Omental fat pad (tissue), 4 donors: ENCODE measurements around the gene RFC5. TPM values are rescaled to one million over a fixed set of nuclear protein-coding genes. Genes with fewer than 3 reads are reported as not detected.
"Not testable (repeated sequence)": the region's sequence is repeated elsewhere in the genome, so short reads cannot be mapped to it uniquely, and the experiment has no call there.

Experiments used
- ATAC-seq: fragments of 150-250 bp; one replicate; pipeline ENCODE4 v1.9.1; 2016; ENCODE audit warnings: mild to moderate bottlenecking, moderate library complexity; ENCODE audit not compliant: low FRiP score
- DNase-seq: peaks from one replicate; pipeline ENCODE4 v3.0.0-alpha.2; 2019; ENCODE audit warnings: low spot score
- CTCF ChIP-seq, 3 donors: fragments of 450-650 bp; IDR thresholded peaks; one replicate each; pipeline ENCODE4 v1.5.1; 2016 to 2017; ENCODE audit warnings: antibody characterized with exemption in 3 of 3, mild to moderate bottlenecking in 3 of 3, moderate library complexity in 2 of 3
- small RNA-seq: library from RNA; depleted of rRNA; stranded (forward); fragments of <200 nt; gene quantifications from one replicate; pipeline ENCODE3, GENCODE V24; 2016
- total RNA-seq, 4 donors: library from RNA; depleted of rRNA; stranded (reverse); fragments of >200 nt; gene quantifications; one replicate each; pipeline ENCODE4 v1.1.0, GENCODE V29; 2016

RFC5 gene
- total RNA-seq, 4 donors from 2014 or later: 4.7 to 14.8 (median 6.4) TPM

- DNase-seq (no peak), ATAC-seq (no peak)
- no peak for TF ChIP-seq CTCF (IDR thresholded peaks at IDR 0.05)
Measured at GRCh38 chr12:118073768-118074167, 57.3 kb downstream of the RFC5 start.

GRCh38 chr12:118081521-118081920 is 65.0 kb downstream of the RFC5 start:
- DNase-seq, ATAC-seq: not testable (repeated sequence)

Small RNAs within 50 kb of the gene (small RNA-seq; reads per million reads assigned to genes)
- gene AC131159.1: not detected

Other genes starting within 250 kb of the RFC5 start
- gene KSR2, start 47.7 kb upstream of the RFC5 start, total RNA-seq: under 1 TPM in 3 of 4 donors, not detected in 1; under 0.01 to 0.16 (median under 0.01) TPM
- gene WSB2, start 44.5 kb downstream of the RFC5 start, total RNA-seq: 10 to 100 TPM; 41.1 to 87.8 (median 65.3) TPM
- gene VSIG10, start 87.3 kb downstream of the RFC5 start, total RNA-seq: 10 to 100 TPM; 16.2 to 73.9 (median 28.0) TPM
- gene PEBP1, start 119.4 kb downstream of the RFC5 start, total RNA-seq: 100 to 1,000 TPM; 239 to 445 (median 292) TPM